Panc1 (cell line): Measurements from ENCODE around the gene AGBL1.

Experiments
- CTCF ChIP-seq: fragments of 450-650 bp; IDR thresholded peaks from 2 replicates; pipeline ENCODE4 v1.5.1; 2017; ENCODE audit warnings: mild to moderate bottlenecking
- POLR2AphosphoS5 ChIP-seq: IDR thresholded peaks from 2 replicates; pipeline ENCODE4 v1.6.1; 2012; ENCODE audit warnings: mild to moderate bottlenecking, low read depth, low read length, moderate library complexity
- SIN3A ChIP-seq: IDR thresholded peaks from 2 replicates; pipeline ENCODE4 v1.6.1; 2012; ENCODE audit warnings: low read depth, mild to moderate bottlenecking, low read length, moderate library complexity, borderline replicate concordance; ENCODE audit not compliant: insufficient read depth
- TCF7L2 ChIP-seq: IDR thresholded peaks from 2 replicates; pipeline ENCODE4 v1.6.1; 2011; ENCODE audit warnings: mild to moderate bottlenecking, low read depth, low read length, inconsistent platforms
- TF ChIP-seq, protein P1 (sequence below), 2 experiments: IDR thresholded peaks; 2 replicates each; pipeline ENCODE4 v1.6.1; 2011 to 2012; ENCODE audit warnings: low read depth in 2 of 2, control low read depth in 1 of 2, low read length in 1 of 2, mild to moderate bottlenecking in 1 of 2, moderate library complexity in 1 of 2; ENCODE audit not compliant: insufficient read depth in 1 of 2

GRCh38 chr15:86677278-86677677 lies 597.6 kb downstream of the AGBL1 start:
- no peak for TF ChIP-seq CTCF
- TF ChIP-seq POLR2AphosphoS5 = no peak
- no peak for TF ChIP-seq SIN3A
- TF ChIP-seq, protein P1, sequence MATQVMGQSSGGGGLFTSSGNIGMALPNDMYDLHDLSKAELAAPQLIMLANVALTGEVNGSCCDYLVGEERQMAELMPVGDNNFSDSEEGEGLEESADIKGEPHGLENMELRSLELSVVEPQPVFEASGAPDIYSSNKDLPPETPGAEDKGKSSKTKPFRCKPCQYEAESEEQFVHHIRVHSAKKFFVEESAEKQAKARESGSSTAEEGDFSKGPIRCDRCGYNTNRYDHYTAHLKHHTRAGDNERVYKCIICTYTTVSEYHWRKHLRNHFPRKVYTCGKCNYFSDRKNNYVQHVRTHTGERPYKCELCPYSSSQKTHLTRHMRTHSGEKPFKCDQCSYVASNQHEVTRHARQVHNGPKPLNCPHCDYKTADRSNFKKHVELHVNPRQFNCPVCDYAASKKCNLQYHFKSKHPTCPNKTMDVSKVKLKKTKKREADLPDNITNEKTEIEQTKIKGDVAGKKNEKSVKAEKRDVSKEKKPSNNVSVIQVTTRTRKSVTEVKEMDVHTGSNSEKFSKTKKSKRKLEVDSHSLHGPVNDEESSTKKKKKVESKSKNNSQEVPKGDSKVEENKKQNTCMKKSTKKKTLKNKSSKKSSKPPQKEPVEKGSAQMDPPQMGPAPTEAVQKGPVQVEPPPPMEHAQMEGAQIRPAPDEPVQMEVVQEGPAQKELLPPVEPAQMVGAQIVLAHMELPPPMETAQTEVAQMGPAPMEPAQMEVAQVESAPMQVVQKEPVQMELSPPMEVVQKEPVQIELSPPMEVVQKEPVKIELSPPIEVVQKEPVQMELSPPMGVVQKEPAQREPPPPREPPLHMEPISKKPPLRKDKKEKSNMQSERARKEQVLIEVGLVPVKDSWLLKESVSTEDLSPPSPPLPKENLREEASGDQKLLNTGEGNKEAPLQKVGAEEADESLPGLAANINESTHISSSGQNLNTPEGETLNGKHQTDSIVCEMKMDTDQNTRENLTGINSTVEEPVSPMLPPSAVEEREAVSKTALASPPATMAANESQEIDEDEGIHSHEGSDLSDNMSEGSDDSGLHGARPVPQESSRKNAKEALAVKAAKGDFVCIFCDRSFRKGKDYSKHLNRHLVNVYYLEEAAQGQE (IDR thresholded peaks at IDR 0.05; ENCODE audit: insufficient read depth in 1 of 2, low read depth in 2 of 2, low read length in 1 of 2) = no peak
- TF ChIP-seq TCF7L2 = no peak
